ENCODE data around the gene STYK1. TPM values are rescaled to one million over a fixed set of nuclear protein-coding genes. Genes with fewer than 3 reads are reported as not detected.

The STYK1 gene, protein sequence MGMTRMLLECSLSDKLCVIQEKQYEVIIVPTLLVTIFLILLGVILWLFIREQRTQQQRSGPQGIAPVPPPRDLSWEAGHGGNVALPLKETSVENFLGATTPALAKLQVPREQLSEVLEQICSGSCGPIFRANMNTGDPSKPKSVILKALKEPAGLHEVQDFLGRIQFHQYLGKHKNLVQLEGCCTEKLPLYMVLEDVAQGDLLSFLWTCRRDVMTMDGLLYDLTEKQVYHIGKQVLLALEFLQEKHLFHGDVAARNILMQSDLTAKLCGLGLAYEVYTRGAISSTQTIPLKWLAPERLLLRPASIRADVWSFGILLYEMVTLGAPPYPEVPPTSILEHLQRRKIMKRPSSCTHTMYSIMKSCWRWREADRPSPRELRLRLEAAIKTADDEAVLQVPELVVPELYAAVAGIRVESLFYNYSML
- 0.16 TPM for total RNA-seq
- long read RNA-seq: 0 reads

DNA sequence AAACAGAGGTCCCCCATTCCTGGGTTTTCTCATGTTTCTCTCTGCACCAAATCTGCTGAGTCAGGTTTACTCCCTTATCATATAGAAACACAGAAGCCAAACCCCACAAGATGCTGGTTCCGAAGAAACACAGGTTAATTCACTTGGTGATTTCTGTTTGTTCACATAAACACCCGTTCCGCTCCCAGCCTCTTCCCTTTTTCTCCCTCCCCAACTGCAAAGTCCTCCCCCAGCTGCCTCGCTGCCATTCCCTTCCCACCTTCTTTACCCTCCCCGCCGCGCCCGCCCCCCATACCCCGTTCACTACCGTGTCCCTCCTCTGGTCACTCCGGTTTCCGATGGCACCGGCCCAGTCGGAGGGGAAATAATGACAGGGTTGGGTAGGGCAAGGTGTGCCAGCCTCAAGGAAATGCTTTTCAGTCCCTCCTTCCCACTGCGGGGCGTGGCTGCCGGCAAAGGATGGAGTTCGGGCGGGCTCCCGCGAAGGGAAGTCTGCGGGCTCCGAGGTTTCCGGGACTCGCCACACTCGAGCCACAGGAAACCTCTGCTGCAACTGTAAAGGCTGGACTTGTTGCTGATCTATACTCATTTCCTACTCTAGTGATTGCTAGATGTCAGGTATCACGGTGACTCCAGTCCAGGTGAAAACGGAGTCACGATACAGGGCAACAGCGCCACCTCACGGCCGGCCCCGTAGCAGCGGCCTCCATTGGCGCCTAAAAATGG, at the start of gene STYK1:
Gene STYK1, minus strand, starts transcription at position 394 of the 726 bp plus-strand sequence. CDS start 39,434 bp downstream, outside the sequence.
- intact Hi-C loops (cut with DNase I): loop anchor here (2.0 kb wide), 1 partner anchor 73 kb away; no protein-coding TSS in a partner anchor
- DNase-seq (ENCODE audit: low spot score): peak; percentile 75

DNA sequence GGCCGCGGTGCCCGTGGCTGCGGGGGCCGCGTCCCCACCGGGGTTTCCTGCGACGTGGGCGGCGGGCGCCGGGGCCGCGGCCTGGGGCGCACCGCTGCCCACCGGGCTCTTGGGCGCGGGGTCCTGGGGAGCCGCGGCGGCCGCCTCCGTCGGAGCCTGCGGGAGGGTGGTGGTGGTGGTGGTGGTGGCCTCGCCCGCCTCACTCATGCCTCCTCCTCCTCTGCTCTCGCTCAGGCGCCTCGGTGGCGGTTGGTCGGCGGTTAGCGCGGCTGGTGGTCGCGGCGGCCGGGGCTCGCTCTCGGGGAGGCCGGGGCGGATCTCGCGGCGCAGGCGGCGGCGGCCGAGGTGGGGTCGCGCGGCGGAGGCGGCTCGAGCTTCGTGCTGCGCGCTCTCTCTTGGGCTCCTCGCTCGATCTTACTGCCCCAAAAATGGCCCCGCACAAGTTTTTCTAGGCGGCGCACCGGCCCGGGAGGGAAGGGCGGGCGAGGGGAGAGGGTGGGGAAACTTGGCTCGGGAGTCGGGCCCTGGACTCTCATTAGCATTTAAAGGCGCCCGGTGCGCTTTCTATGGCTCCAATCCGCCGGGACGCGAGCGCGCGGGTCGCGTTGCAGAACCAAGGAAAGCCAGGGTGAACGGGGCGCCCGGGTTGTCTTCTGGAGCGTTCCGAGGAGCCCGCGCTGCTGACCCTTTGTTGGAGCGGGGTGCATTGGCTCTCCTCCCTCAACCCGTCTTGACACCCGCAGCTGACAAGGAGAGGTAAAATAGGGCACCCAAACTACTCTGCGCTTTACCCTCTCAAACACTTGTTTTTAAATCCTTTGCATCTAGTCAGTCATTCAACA, 49.3 kb upstream of the STYK1 start, which contains the start of gene YBX3:
Gene YBX3, minus strand, starts transcription at position 419 of the 842 bp plus-strand sequence. Its CDS starts 212 bp downstream, at position 207.
- peak; percentile 93 for DNase-seq (ENCODE audit: low spot score)
- intact Hi-C loops (cut with DNase I): loop anchor here (1.0 to 10.0 kb wide), 4 partner anchors 27 to 510 kb away; partner anchors contain the start of genes GABARAPL1 and MAGOHB

DNA sequence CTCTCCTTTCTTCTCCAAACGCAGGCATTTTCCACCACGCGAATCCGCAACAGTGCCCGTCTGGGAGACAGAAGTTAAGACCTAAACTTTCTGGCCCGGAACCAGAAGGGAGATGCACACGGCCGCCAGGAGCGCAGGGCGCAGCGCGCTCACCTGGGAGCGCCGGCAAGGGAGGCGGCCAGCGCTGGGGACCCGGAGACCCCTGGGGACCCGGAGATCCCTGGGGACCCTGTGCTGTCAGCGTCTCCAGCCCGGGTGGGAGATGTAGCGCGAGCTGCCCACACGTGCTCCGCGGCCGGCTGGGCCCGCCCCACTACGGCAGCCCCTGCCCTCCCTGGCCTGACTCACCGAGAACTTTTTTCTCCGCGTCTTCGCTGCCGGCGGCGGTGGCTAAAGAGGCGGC, 48.7 kb upstream of the STYK1 start:
- DNase-seq (ENCODE audit: low spot score): peak; percentile 77
- intact Hi-C loops (cut with DNase I): loop anchor here (2.0 to 10.0 kb wide), 3 partner anchors 108 to 510 kb away; partner anchors contain the start of genes GABARAPL1 and MAGOHB

DNA sequence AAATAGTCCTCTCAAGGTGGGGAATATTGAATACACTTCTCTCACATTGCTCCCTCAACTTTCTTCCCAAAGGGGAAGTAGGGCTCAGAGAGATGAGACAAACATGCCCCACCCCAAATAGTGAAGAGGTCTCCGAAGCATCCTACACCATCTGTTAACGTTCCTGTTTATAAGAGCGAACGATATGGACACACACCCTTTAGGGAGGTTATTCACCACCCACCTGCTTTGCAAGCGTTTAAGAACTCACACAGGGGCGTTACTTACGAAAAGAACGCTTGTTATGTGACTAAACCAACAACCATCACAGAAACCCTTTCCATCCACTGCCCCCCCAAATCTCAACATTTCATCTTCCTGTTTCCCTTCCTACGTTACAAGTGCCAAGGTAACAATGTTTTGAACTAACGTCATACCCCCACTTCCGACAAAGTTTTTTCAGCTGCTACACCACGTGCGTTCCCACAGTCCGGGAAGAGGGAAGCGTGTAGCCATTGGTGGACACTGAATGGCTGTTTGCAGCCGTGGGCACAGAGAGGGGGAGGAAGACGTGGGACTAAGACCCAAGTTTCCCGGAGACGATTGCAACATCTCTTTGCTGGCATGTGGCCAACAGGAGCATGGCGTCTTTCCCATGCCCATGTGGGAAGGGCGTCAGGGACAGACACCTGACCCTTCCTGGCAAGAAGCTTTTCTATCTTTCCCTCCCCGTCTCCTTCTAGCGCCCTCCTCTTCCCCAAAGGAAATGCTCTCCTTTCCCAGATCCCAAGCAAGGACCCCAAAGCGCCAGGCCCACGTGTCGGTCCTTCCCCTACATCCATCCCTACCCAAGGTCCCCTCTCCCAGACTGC, 48.0 kb upstream of the STYK1 start:
- peak; percentile 93 for DNase-seq (ENCODE audit: low spot score)
- intact Hi-C loops (cut with DNase I): loop anchor here (2.0 to 10.0 kb wide), 3 partner anchors 107 to 509 kb away; partner anchors contain the start of genes GABARAPL1 and MAGOHB

DNA sequence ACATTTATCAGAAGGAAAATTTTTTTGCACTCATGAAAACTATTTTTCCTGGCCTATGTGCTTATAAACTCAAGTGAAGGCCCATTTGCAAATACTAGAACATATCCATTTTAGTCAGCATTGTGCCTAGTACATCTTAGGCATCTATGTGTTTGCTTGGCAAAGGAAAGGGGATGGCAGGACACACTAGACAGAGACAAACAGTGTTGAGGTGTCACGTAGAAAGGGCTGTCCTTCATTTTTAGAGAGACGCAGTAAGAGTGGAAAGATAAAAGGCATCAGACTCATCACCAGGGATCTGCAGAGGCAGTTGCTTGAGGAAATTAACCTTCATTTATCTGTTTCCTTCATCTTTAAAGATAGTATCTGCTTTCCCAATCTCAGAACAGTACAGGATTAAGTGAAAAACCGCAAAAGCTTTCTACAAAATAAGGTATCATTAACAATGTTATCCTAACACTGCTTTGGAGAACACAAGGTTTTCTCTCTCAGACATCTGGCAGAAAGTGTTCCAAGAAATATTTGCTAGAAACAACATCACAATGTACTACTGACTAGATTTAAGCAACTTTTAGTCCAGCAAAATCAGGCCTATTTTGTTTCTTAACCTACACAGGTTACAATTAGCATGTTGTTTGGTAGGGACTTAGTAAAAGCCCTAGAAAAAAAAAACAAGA, 47.3 kb upstream of the STYK1 start:
- no peak for DNase-seq (ENCODE audit: low spot score)
- intact Hi-C loops (cut with DNase I): loop anchor here (10.0 kb wide), 2 partner anchors 106 to 356 kb away; partner anchors contain the start of gene MAGOHB

DNA sequence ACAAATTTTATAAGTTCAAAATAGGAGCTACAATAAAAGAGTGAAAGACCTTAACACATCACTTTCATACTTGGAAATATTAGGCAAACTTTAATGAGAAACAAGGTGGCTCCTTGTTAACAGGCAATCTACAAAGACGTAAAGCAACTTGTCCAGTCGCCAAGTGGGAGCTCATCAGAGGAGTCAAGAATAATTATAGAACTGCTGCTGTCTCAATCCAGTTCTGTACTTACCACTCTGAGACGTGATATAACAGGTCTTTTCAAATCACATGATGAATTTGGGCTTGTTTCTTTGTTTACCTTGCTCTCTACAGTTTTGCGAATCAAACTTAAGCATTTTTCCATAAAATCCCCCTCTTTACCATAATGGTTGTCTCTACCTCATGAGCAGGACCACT, 45.6 kb upstream of the STYK1 start:
- intact Hi-C loops (cut with DNase I): no loop called here
- no peak for DNase-seq (ENCODE audit: low spot score)

DNA sequence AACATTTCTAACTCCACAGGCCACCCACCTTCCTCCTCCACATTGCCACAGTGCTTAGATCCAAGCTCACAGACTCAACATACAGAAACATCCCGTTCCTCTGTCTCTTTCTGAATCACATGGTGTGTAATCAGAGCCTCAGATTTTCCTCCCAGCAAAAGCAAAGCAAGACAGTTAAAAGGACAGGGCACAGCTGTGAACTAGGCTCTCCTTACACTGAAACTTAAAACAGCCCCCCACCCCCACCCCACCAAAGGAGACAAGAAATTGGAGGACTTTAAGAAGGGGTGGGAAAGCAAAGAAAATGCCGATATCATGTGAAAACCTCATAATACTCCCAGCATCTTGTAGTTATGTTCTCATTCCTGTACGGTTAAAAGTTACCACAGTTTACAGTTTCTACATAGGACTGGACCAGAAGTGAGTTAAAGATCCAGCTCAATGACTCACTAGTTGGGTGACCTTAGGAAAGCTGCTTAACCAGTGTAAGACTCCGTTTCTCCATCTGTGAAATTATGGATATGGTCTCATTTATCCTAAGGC, 44.5 kb upstream of the STYK1 start:
- no peak for DNase-seq (ENCODE audit: low spot score)
- intact Hi-C loops (cut with DNase I): no loop called here

DNA sequence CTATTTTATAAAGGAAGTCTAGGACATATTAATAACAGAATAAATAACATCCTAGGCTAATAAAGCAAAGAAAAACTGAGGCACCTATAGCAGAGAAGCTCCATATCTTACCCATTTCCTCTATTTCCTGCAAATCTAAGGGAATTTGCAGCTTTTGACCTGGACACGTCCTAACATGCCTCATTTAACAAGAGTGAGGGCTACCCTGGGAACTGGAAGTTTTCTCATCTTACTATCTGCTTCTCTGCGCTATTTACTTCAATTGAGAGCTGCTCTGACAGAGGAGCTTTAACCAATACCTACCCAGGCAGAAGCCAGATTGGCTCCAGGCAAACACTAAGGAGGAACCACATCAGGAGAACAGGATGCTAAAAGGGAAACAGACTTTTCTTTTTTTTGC, 43.6 kb upstream of the STYK1 start:
- intact Hi-C loops (cut with DNase I): no loop called here
- no peak for DNase-seq (ENCODE audit: low spot score)

DNA sequence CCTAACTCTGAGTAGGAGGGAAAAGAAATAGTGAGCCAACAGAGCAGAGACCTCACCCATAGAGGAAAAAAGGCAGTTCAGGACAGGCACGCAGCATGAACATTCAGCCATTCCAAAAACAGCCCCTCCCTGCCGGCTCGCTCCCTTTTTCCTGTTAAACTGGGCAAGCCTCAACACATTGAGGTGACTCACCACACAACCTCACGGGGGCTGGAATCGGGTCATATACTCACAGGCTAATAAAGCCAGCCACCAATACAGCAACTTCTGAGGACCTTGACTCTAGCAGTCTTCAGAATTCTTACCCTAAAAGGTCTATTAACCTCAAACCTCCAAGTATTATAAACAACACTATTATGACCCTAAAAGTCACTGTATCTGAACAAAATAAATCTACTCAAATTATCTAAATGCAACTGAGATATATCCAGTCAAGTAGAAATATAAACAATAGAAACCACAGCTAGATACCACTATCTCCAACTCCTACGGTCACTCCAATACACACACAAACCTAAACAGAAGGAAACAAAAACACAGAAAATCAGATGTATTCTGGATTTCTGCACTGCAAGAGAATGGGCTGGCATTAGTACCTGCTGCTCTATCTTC, 43.0 kb upstream of the STYK1 start:
- intact Hi-C loops (cut with DNase I): no loop called here
- DNase-seq (ENCODE audit: low spot score): peak; percentile 92

DNA sequence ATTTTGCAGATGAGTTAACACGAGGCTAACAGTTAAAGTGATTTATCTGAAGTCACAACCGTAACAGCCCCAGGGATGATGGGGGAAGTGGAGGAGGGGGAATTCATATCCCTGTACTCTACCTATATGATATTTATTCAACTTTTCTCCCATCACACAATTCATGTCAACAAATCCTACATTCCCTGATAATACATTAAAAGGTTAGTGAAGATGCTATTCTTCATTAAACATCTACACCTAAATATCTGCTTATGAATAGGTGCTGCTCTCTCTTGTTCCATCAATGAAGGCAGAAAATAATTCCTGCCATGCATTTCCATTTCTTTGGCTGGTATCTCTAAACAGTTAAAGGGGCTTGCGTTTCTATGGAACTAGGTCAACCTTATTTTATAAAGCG, 42.4 kb upstream of the STYK1 start:
- intact Hi-C loops (cut with DNase I): no loop called here

DNA sequence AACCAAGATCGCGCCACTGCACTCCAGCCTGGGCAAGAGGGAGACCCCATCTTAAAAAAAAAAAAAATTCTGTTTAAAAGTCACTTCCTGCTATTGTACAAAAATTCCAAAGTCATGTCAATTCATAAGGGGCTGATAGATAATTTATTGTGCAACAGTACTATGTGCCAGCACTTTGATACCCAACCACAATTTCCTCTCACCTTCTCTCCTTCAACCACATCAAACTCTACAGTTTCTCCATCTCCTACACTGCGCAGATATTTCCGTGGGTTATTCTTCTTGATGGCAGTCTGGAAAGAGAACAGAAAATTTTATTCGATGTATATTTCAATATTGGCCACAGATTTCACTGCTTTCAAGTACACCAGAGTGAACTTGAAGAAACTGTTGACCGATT, 41.6 kb upstream of the STYK1 start:
- intact Hi-C loops (cut with DNase I): no loop called here
- no peak for DNase-seq (ENCODE audit: low spot score)

More for the DNA sequence above, 42.4 kb upstream of the STYK1 start:
- DNase-seq (ENCODE audit: low spot score): no peak

DNA sequence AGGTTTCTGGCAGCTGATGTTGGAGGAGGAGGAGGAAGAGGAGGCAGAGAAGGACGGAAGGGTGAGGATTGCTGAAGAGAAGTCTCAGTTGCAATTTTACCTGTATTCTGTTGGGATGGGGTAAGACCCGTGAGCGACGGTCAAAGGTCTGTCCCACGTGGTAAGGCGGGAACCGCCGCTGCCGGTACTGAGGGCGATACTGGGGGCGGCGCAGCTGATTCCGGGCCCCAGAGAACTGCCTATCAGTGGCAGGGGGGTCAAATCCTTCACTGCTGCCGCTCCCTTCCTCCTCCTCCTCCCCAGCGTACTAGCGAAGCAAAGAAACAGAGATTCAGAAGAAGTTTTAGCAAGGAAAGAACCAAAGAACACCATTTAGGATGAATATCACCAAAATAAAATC, 36.0 kb upstream of the STYK1 start:
- DNase-seq (ENCODE audit: low spot score): no peak
- intact Hi-C loops (cut with DNase I): no loop called here

DNA sequence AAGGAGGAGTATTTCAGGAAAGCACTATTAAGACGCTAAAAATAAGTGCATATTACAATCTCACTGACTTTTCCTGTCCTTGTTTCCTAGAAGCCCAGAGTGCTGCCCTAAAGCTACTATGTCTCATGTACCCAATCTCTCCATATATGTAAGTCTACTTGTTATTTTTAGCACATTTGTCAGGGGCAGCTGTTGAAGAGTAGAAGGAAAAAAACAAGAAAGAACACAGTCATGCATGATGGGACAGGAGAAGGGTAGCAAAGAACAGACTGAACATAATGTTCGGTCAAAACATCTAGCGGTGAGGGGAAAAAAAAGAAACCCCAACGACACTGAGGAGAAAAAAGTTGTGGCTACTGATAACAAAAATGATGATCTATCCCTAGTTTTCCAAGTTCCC, 35.0 kb upstream of the STYK1 start:
- no peak for DNase-seq (ENCODE audit: low spot score)
- intact Hi-C loops (cut with DNase I): no loop called here

DNA sequence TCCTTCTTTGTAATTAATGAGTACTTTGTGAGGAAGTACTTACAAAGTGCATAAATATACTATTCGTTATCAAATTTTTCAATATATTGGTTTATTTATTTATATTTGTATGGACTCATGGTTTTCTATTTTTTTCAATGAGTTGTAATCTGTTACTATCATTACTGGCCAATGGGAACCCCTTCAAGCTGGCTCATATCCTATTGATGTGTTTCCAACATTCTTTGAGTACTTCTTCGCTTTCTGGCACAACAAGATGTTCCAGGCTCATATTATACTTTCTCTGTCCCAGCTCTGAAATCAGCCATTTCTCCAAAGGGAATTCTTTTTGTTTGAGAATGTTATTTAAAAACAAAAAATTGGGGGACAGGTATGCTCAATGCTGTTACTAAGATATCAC, 31.8 kb upstream of the STYK1 start:
- DNase-seq (ENCODE audit: low spot score): no peak
- intact Hi-C loops (cut with DNase I): no loop called here

DNA sequence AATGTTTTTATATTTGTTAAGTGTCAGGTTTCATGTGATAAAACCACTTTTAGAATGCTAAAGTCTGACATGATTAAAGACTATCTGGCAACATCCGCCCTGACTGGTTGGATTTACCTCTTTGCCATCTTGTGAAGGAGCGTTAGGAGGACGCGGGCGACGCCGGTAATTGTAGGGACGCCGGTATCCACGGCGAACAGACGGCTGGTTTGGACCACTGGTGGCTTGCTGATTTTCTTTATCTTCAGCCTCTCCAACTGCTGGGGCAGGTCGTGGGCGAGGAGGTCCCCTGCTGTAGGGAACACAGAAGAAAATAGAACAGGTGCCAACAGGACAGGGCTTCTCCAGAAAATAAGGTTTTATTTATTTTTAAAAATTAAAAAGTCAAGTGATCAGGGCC, 28.0 kb upstream of the STYK1 start:
- DNase-seq (ENCODE audit: low spot score): peak; percentile 76
- intact Hi-C loops (cut with DNase I): no loop called here

DNA sequence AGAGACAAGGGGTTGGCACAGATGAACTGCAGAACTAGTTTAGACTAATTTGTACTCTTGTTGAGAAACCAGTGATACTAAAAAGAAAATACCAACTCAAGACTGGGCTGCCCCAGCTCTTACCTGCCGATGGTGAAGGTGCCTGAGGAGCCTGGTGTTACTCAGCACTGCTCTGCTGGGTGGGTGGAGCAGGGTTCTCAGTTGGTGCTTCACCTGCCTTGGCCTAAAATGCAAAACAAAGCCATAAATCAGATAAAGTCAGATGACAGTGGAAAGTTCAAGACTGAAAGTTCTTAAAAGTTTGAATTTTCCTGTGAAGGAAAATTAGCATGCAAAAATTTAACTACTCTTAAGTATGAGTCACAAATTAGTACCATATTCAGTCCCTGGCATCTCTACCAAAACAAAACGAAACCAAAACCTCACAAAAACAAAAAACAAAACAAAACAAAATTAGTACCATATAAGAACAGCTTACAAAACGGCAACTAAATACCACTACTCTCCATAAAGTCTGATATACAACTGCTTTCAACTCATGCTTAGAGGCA, 27.4 kb upstream of the STYK1 start:
- intact Hi-C loops (cut with DNase I): no loop called here
- no peak for DNase-seq (ENCODE audit: low spot score)

DNA sequence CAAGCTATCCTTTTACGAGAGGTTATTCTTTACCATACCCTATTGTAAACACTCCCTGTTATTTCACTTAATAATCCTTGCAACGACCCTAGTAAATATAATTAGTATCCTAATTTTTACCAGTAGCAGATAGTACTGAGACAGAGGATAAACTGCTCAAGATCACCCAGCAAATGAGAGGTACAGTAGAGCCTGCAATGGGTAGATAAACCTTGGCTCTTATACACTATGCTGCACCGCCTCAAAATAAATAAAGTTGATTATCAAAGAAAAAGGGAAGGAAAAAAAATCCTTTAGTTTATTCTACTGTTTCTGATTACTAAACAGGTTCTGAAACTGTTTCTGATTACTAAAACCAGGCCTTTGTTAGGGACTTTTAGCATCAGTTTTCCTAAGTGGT, 26.7 kb upstream of the STYK1 start:
- no peak for DNase-seq (ENCODE audit: low spot score)
- intact Hi-C loops (cut with DNase I): no loop called here
